ENCODE results near the gene UNC79.

Gene UNC79

DNA sequence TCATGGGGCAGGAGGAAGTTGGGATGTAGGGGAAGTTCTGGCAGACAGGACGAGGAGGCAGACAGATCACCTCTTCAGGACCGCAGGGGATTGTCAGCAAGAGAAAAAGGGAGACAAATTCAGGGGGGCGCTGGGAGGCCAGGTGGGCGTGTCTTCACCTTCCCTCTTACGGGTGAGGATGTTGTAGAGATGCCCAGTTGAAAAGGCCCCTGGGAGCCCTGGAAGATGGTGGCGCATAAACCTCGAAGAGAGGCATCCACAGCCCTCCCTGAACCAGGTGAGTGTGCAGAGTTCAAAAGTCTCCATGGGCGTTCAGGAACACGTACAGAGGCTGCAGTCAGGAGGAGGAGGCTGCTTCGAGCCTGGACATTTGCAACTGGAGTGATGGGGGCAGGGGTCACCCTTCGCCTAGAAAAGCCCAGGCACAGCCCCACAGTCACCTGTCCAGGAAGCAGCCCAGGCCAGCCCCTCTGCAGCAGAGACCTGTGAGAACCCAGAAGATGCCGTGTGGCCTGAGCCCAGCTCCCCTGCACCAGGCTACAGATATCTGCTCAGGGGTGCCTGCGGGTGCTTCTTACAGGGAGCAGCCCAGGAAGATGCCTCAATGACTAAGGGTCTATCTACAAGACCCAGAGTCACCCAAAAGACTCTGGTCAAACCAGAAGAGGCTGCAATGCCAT lies 283.1 kb downstream of the UNC79 start:
- TF ChIP-seq, protein P1, sequence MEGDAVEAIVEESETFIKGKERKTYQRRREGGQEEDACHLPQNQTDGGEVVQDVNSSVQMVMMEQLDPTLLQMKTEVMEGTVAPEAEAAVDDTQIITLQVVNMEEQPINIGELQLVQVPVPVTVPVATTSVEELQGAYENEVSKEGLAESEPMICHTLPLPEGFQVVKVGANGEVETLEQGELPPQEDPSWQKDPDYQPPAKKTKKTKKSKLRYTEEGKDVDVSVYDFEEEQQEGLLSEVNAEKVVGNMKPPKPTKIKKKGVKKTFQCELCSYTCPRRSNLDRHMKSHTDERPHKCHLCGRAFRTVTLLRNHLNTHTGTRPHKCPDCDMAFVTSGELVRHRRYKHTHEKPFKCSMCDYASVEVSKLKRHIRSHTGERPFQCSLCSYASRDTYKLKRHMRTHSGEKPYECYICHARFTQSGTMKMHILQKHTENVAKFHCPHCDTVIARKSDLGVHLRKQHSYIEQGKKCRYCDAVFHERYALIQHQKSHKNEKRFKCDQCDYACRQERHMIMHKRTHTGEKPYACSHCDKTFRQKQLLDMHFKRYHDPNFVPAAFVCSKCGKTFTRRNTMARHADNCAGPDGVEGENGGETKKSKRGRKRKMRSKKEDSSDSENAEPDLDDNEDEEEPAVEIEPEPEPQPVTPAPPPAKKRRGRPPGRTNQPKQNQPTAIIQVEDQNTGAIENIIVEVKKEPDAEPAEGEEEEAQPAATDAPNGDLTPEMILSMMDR (IDR thresholded peaks at IDR 0.05; ENCODE audit: extremely low read depth, missing control alignments), result no peak
- DNase-seq (ENCODE audit: low spot score), result no peak

DNA sequence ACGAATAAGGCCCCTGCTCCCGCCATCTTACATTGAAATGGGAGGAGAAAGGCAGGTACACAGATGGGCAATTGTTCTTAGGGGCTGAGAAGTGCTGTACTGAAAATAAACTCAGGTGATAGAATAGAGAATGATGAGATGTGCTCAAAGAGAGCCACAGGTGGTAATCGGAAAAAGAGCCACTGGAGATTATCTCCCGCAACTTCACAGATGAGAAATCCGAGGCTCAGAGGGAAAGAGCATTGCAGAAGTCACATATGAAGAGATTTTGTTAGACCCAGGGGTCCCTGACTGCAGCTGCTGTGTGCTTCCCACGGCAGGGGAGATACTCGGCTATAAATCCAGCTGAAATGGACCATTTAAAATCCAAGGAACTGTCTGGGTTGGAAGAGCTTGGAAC lies 283.9 kb downstream of the UNC79 start:
- DNase-seq (ENCODE audit: low spot score), result no peak
- TF ChIP-seq, protein P1 (IDR thresholded peaks at IDR 0.05; ENCODE audit: extremely low read depth, missing control alignments), result no peak

DNA sequence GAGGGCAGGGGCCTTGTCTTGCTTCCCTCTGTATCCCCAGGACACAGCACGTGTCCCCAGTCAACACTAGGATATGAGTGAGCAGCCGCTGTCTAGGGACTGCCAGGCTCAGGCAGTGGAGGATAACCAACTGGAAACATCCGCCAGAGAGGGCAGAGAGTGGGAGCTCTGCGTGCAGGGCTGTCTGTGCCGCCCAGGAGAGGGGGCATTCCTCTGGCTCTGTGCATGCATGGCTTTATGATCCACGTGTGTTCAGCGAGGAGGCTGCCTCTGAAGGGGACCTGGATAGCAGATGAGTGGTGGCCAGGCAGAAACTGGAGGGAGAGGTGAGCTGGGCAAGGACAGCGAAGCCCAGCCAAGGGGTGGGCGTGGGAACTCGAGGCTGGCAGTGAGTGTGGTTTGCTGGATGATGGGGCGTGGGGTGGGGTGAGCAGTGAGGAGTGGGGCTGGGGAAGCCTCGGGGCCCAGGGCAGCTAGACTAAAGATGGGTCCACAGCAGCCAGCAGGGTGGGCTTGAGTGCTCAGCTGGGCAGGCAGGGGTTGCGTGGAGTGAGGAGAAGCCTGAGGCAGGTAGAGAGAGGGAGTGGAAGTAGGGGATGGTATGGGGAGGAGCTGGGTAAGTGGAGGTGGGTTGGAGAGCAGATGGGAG lies 284.7 kb downstream of the UNC79 start:
- no peak for DNase-seq (ENCODE audit: low spot score)
- TF ChIP-seq, protein P1 (IDR thresholded peaks at IDR 0.05; ENCODE audit: extremely low read depth, missing control alignments), result no peak

DNA sequence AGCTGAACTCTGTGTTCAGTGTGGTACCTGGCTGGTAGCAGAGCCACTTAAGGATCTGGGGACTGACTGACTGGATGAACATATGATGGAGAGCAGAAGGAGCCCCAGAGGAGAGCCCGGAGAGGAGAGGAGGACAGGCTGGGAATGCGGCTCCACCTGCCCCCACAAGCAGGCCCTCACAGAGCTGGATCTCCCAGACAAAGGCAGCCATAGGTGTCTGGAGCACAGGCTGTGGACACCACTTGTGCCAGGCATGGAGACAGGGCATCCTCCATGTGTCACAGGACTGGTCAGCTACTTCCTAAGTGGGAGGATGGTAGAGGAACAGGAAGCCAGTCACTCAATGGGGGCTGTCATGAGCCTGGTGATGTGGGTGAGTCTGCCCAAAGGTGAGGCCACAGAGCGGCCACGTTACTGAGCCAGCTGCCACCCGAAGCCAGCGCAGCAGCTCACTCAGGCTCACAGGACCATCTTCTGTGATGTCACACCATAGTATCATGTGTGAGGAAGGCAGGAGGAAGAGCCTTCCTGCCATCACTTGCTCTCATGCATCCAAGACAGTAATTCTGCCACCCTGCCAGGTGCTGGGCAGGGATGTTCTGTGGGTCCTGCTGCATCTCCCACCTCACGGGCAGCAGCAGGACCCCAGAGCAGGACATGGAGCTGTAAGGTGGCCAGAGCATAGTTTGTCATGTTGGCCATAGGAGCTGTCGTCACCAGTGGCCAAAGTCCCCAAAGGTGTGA lies 285.4 kb downstream of the UNC79 start:
- no peak for DNase-seq (ENCODE audit: low spot score)
- TF ChIP-seq, protein P1 (IDR thresholded peaks at IDR 0.05; ENCODE audit: extremely low read depth, missing control alignments), result no peak

DNA sequence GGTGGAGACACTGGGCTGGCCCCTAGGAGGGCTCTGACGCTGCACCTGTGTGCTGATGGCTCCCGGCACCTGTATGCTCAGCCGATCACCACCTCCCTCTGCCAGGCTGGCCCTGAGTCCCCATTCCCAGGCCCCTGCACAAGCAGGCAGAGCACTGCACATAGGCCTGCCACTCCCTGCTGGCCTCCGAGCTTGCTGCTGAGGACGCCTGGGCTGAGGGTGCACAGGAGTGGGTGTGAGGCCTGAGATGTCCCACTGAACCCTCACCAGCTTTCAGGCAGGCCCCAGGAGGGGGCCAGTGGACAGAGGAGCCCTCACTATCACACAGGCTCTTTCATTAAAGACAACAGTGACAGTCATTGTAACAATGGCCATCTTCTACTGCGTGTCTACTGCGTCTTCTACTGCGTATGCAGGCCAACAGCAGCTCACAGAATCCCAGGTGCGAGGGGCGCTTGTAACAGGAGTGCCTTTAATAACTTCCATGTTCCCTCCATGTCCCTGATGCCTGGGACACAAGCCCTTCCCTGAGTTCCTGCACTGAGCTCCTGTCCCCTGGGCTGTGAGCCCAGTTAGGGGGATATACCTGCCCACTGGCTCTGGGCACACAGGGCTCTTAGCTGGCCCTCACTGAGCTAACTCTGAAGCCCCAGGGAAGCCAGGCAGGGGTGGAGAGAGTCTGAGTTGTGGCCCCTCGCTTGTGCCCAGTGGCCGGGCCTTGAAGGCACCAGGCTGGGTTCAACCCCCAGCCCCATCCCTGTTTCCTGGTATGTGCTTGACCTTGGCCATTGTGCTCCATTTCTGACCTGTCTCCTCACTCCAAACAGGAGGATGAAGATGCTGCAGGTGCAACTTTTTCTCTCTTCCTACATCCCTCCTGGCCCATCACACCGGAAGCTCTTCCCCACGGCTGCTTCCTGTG lies 286.3 kb downstream of the UNC79 start:
- TF ChIP-seq, protein P1 (IDR thresholded peaks at IDR 0.05; ENCODE audit: extremely low read depth, missing control alignments), result no peak
- no peak for DNase-seq (ENCODE audit: low spot score)

DNA sequence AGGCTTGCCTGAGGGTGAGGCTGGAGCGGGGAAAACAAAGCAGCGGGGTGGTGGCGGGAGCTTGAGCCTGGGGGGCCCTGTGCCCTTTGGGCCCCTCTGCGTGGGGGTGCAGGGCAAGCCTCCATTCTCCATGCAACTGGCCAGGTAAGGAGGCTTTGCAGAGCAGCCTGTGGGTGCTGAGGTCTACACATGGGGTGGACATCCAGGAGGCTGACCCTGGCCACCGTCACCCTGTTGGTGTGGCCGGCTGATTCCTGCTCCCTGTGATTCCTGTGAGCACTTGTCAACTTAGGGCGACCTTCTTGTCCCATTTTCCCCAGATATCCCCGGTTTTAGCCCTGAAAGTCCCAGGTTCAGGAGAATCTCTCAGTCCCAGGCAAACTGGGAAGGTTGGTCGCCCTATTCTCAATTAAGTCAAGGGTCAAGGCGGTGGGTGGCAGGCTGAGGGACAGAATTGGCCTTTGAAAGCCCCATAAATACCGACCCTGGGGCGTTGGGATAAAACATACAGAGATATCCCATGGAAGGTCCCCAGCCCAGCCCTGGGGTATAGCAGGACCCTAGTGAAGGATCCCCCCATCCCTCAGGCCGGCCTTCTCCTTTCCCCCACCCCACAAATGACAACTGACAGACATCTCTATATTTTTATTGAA lies 287.1 kb downstream of the UNC79 start:
- TF ChIP-seq, protein P1 (IDR thresholded peaks at IDR 0.05; ENCODE audit: extremely low read depth, missing control alignments), result no peak
- no peak for DNase-seq (ENCODE audit: low spot score)
